Ishikawa (cell line): ENCODE results near the gene LETMD1.

Source experiments
- CREB1 ChIP-seq: IDR thresholded peaks from 2 replicates; pipeline ENCODE4 v1.6.1; 2012; ENCODE audit warnings: low read depth
- EP300 ChIP-seq: IDR thresholded peaks from 2 replicates; pipeline ENCODE4 v1.6.1; 2012; ENCODE audit warnings: borderline replicate concordance
- NFIC ChIP-seq: IDR thresholded peaks from 2 replicates; pipeline ENCODE4 v1.6.1; 2012
- RAD21 ChIP-seq: IDR thresholded peaks from 2 replicates; pipeline ENCODE4 v1.6.1; 2012; ENCODE audit warnings: low read depth
- TAF1 ChIP-seq: IDR thresholded peaks from 2 replicates; pipeline ENCODE4 v1.6.1; 2012; ENCODE audit warnings: low read depth, mild to moderate bottlenecking
- TCF12 ChIP-seq: IDR thresholded peaks from 2 replicates; pipeline ENCODE4 v1.6.1; 2012; ENCODE audit warnings: low read depth
- YY1 ChIP-seq: IDR thresholded peaks from 2 replicates; pipeline ENCODE4 v1.6.1; 2012; ENCODE audit warnings: low read depth
- TF ChIP-seq, protein P1 (sequence below): IDR thresholded peaks from 2 replicates; pipeline ENCODE4 v1.6.1; 2012

DNA sequence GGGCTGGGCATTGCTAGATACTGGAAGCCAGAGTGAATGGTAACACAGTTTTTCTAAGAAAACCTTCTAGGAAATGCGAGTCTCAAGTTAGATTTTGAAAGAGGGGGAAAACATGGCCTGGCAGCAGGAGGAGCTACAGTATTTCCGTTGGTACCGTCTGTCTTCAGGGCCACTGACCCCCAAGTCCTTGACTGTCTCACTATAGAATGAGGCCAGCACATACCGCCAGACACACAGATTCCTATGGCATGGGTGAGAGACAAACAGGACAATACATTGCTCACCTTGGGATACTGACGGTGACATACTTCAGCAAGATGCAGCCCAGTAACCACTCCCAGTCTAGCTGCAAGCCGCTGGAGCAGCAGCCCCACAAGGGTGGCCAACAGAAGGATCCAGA lies 43.6 kb upstream of the LETMD1 start:
- TF ChIP-seq TCF12 (no peak), CREB1 (no peak), EP300 (no peak), RAD21 (no peak), NFIC (no peak), TAF1 (no peak), YY1 (no peak)
- TF ChIP-seq, protein P1, sequence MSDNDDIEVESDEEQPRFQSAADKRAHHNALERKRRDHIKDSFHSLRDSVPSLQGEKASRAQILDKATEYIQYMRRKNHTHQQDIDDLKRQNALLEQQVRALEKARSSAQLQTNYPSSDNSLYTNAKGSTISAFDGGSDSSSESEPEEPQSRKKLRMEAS = no peak
